IMR-90 (cell line): ENCODE results near the gene CIC. TPM values are rescaled to one million over a fixed set of nuclear protein-coding genes. Genes with fewer than 3 reads are reported as not detected.

Experiments used
- ATAC-seq: fragments of 200-7000 bp; cut with Tn5 transposase; 2 replicates; pipeline ENCODE4 v1.9.1; 2020; ENCODE audit warnings: low read depth, mild to moderate bottlenecking, moderate library complexity
- BruUV-seq: library from RNA; stranded (reverse); fragments of 400-500 nt; replicated peaks from 2 replicates; lab custom pipeline; 2021; lab: Mats Ljungman, UMichigan
- CTCF ChIA-PET: fragments of 300-600 bp; formaldehyde crosslinking; extraction: SDS; loops from one replicate; lab custom pipeline; 2021; ENCODE audit warnings: antibody characterized with exemption; lab: Yijun Ruan, JAX
- POLR2A ChIA-PET: fragments of 300-600 bp; sonication (Branson Sonifier 250); formaldehyde crosslinking; loops from one replicate; lab custom pipeline; 2022; ENCODE audit warnings: antibody characterized with exemption; ENCODE audit not compliant: unreplicated experiment; lab: Charles Lee
- DNase-seq: peaks from one replicate; pipeline ENCODE4 v3.0.0; 2013
- H2AFZ ChIP-seq: replicated peaks from 2 replicates; pipeline ENCODE3; 2013; ENCODE audit warnings: low read length, mild to moderate bottlenecking; ENCODE audit not compliant: poor library complexity
- H2AK5ac ChIP-seq: 2 replicates; pipeline ENCODE4 v1.6.1; 2013; ENCODE audit warnings: low read depth, low read length, inconsistent platforms
- H2AK9ac ChIP-seq: replicated peaks from 2 replicates; pipeline ENCODE3; 2013; ENCODE audit warnings: mild to moderate bottlenecking, low read depth, low read length, moderate library complexity; ENCODE audit not compliant: poor library complexity
- H2BK120ac ChIP-seq: 2 replicates; pipeline ENCODE4 v1.6.1; 2013; ENCODE audit warnings: low read depth, low read length, inconsistent platforms
- H2BK15ac ChIP-seq: 3 replicates; pipeline ENCODE4 v1.6.1; 2013; ENCODE audit warnings: low read depth, low read length, inconsistent platforms
- H2BK20ac ChIP-seq: 2 replicates; pipeline ENCODE4 v1.6.1; 2013; ENCODE audit warnings: low read depth, mild to moderate bottlenecking, inconsistent platforms, low read length, moderate library complexity
- H2BK5ac ChIP-seq: 2 replicates; pipeline ENCODE4 v1.6.1; 2013; ENCODE audit warnings: mild to moderate bottlenecking, low read depth, low read length, inconsistent platforms; ENCODE audit not compliant: poor library complexity, severe bottlenecking
- H3K14ac ChIP-seq: replicated peaks from 2 replicates; pipeline ENCODE4 v1.6.1; 2013; ENCODE audit warnings: low read depth, low read length, inconsistent platforms
- H3K18ac ChIP-seq: 2 replicates; pipeline ENCODE4 v1.6.1; 2013; ENCODE audit warnings: low read depth, low read length, control low read depth
- H3K23ac ChIP-seq: 2 replicates; pipeline ENCODE4 v1.6.1; 2013; ENCODE audit warnings: low read depth, low read length, inconsistent platforms
- H3K27ac ChIP-seq: 2 replicates; pipeline ENCODE4 v1.5.1; 2013; ENCODE audit warnings: mild to moderate bottlenecking, control low read depth, low read length; ENCODE audit not compliant: insufficient read depth
- H3K27me3 ChIP-seq: 2 replicates; pipeline ENCODE4 v1.6.1; 2013; ENCODE audit warnings: low read length; ENCODE audit not compliant: control insufficient read depth, insufficient read depth
- H3K36me3 ChIP-seq: 2 replicates; pipeline ENCODE4 v1.6.1; 2013; ENCODE audit warnings: low read length, mixed read lengths; ENCODE audit not compliant: control insufficient read depth, insufficient read depth
- H3K4ac ChIP-seq: 2 replicates; pipeline ENCODE4 v1.6.1; 2013; ENCODE audit warnings: low read depth, low read length, inconsistent platforms
- H3K4me1 ChIP-seq: 2 replicates; pipeline ENCODE4 v1.6.1; 2013; ENCODE audit warnings: low read length, mixed read lengths; ENCODE audit not compliant: control insufficient read depth, insufficient read depth
- H3K4me2 ChIP-seq: 2 replicates; pipeline ENCODE4 v1.6.1; 2013; ENCODE audit warnings: low read depth, mild to moderate bottlenecking, control low read depth, low read length, moderate library complexity
- H3K4me3 ChIP-seq: 2 replicates; pipeline ENCODE4 v1.5.1; 2013; ENCODE audit warnings: low read depth, mild to moderate bottlenecking, control low read depth, low read length, moderate library complexity; ENCODE audit not compliant: insufficient read depth
- H3K56ac ChIP-seq: 2 replicates; pipeline ENCODE4 v1.6.1; 2013; ENCODE audit warnings: low read length, inconsistent platforms; ENCODE audit not compliant: insufficient read depth; ENCODE audit errors: extremely low read depth
- H3K79me1 ChIP-seq, 2 experiments: 2 replicates each; pipeline ENCODE4 v1.6.1; 2013; ENCODE audit warnings: low read length in 2 of 2, inconsistent platforms in 1 of 2, low read depth in 1 of 2
- H3K9ac ChIP-seq: 2 replicates; pipeline ENCODE4 v1.6.1; 2013; ENCODE audit warnings: low read depth, low read length, control low read depth
- H3K9me1 ChIP-seq: 2 replicates; pipeline ENCODE4 v1.6.1; 2013; ENCODE audit warnings: low read length, inconsistent platforms; ENCODE audit not compliant: insufficient read depth
- H3K9me3 ChIP-seq: 2 replicates; pipeline ENCODE4 v1.6.1; 2013; ENCODE audit warnings: low read length; ENCODE audit not compliant: control insufficient read depth, insufficient read depth
- H4K20me1 ChIP-seq: 2 replicates; pipeline ENCODE4 v1.6.1; 2013; ENCODE audit warnings: low read length, inconsistent platforms; ENCODE audit not compliant: insufficient read depth
- H4K5ac ChIP-seq: 2 replicates; pipeline ENCODE4 v1.6.1; 2013; ENCODE audit warnings: mild to moderate bottlenecking, low read depth, low read length, control low read depth
- H4K8ac ChIP-seq, 2 experiments: 2 replicates each; pipeline ENCODE4 v1.6.1; 2013; ENCODE audit warnings: low read depth in 2 of 2, low read length in 2 of 2, control low read depth in 1 of 2, inconsistent platforms in 1 of 2
- H4K91ac ChIP-seq: 2 replicates; pipeline ENCODE4 v1.6.1; 2013; ENCODE audit warnings: low read depth, low read length, inconsistent platforms; ENCODE audit not compliant: insufficient read depth
- BHLHE40 ChIP-seq: fragments of 150-350 bp; IDR thresholded peaks from 2 replicates; pipeline ENCODE4 v1.6.1; 2016; ENCODE audit warnings: mild to moderate bottlenecking, low read depth, low read length
- CHD1 ChIP-seq: IDR thresholded peaks from 2 replicates; pipeline ENCODE4 v1.6.1; 2012; ENCODE audit warnings: low read depth, low read length, improper control_type of control experiment
- CTCF ChIP-seq: conservative IDR thresholded peaks from 2 replicates; pipeline ENCODE4 v1.5.1; 2012; ENCODE audit warnings: mild to moderate bottlenecking, low read depth, low read length, improper control_type of control experiment
- MAFK ChIP-seq: IDR thresholded peaks from 2 replicates; pipeline ENCODE4 v1.6.1; 2012; ENCODE audit warnings: low read depth, low read length, improper control_type of control experiment
- MAZ ChIP-seq: IDR thresholded peaks from 2 replicates; pipeline ENCODE4 v1.6.1; 2012; ENCODE audit warnings: low read depth, mild to moderate bottlenecking, low read length, improper control_type of control experiment, moderate library complexity, borderline replicate concordance
- MXI1 ChIP-seq: IDR thresholded peaks from 2 replicates; pipeline ENCODE4 v1.6.1; 2012; ENCODE audit warnings: low read depth, mild to moderate bottlenecking, low read length, moderate library complexity, borderline replicate concordance
- POLR2A ChIP-seq: IDR thresholded peaks from 2 replicates; pipeline ENCODE4 v1.6.1; 2012; ENCODE audit warnings: mild to moderate bottlenecking, low read depth, low read length
- RAD21 ChIP-seq: IDR thresholded peaks from 2 replicates; pipeline ENCODE4 v1.6.1; 2012; ENCODE audit warnings: low read length, improper control_type of control experiment
- RCOR1 ChIP-seq: IDR thresholded peaks from 2 replicates; pipeline ENCODE4 v1.6.1; 2012; ENCODE audit warnings: mild to moderate bottlenecking, low read length, improper control_type of control experiment; ENCODE audit not compliant: insufficient replicate concordance
- RFX5 ChIP-seq: IDR thresholded peaks from 2 replicates; pipeline ENCODE4 v1.8.0; 2012; ENCODE audit warnings: low read depth, mild to moderate bottlenecking, low read length, moderate library complexity
- SMC3 ChIP-seq: fragments of 150-350 bp; IDR thresholded peaks from 2 replicates; pipeline ENCODE4 v1.6.1; 2016; ENCODE audit warnings: low read depth, mild to moderate bottlenecking, antibody characterized with exemption, low read length, moderate library complexity
- USF2 ChIP-seq: fragments of 150-350 bp; IDR thresholded peaks from 2 replicates; pipeline ENCODE4 v1.6.1; 2017; ENCODE audit warnings: mild to moderate bottlenecking, antibody characterized with exemption, low read length, low read depth
- whole genome bisulfite sequencing, 2 experiments: methylation state at CpG; one replicate each; pipeline versions ENCODE4 v1.1.5 to v1.1.7; 2013; ENCODE audit warnings: missing lambda C conversion rate in 2 of 2; ENCODE audit not compliant: insufficient read length in 1 of 2; ENCODE audit errors: extremely low coverage in 2 of 2; 5-methylcytosine and 5-hydroxymethylcytosine counted together
- dilution Hi-C: fragments of 300-500 bp; cut with HindIII; formaldehyde crosslinking; loops from one replicate; pipeline ENCODE4 v1.14.3; 2018; ENCODE audit warnings: low sequenced_read_pairs; ENCODE audit not compliant: unreplicated experiment
- in situ Hi-C: fragments of 300-500 bp; cut with MboI; formaldehyde crosslinking; loops from 3 replicates; pipeline ENCODE4 v1.14.3; 2019; ENCODE audit warnings: low sequenced_read_pairs, inconsistent platforms, mixed read lengths
- intact Hi-C: fragments of 100-400 bp; cut with micrococcal nuclease; formaldehyde crosslinking; loops from 2 replicates; pipeline ENCODE4 v1.10.0; 2022
- polyA plus RNA-seq, 3 experiments: library from polyadenylated mRNA; depleted of rRNA; stranded (reverse); fragments of >200 nt; gene quantifications; 2 replicates each; pipeline ENCODE4 v1.2.3, GENCODE V29; 2012; ENCODE audit warnings: low replicate concordance in 1 of 3
- total RNA-seq: library from RNA; depleted of rRNA; stranded (reverse); fragments of >200 nt; gene quantifications from 2 replicates; pipeline ENCODE4 v1.2.3, GENCODE V29; 2012

The CIC gene
- total and polyA plus RNA-seq, 2 of the 4 experiments (the other 2 are of a cell fraction), result 1.8 to 23.2 TPM

GRCh38 chr19:42244347-42245220 is 24.5 kb upstream of the CIC start (continued):
- TF ChIP-seq SMC3 (peak; percentile 52), USF2 (peak; percentile 94)

GRCh38 chr19:42245231-42245630 is 23.8 kb upstream of the CIC start:
- no peak overlapping the region for H3K14ac ChIP-seq
- H3K4me2 ChIP-seq, result no peak overlapping the region
- H2AK9ac ChIP-seq, result peak overlapping the region; percentile 90
- H2AFZ ChIP-seq, result peak overlapping the region; percentile 92
- 0 out of 2 replicates have a peak overlapping the region, but pooled peaks have one; percentile 13 for H3K23ac ChIP-seq
- POLR2A ChIA-PET, result no interaction called here
- H2BK5ac ChIP-seq, result peak overlapping the region; percentile 12
- 0 out of 2 replicates have a peak overlapping the region, but pooled peaks have one; percentile 3 for H4K5ac ChIP-seq
- in situ Hi-C loops (no loop called here), intact Hi-C loops (no loop called here), dilution Hi-C loops (no loop called here)
- H2AK5ac ChIP-seq, result peak overlapping the region; percentile 76
- no peak for DNase-seq
- peaks cover 8% of the 10 kb centered on the region for H3K4me1 ChIP-seq
- no peaks in the 10 kb centered on the region for H3K27me3 ChIP-seq
- no peak overlapping the region for H2BK20ac ChIP-seq
- peaks cover 23% of the 10 kb centered on the region for H4K20me1 ChIP-seq
- no peaks in the 10 kb centered on the region; the same call in 1 of the 2 replicates for H3K9me1 ChIP-seq
- peak overlapping the region; percentile 2; the same call in 1 of the 3 replicates for H2BK15ac ChIP-seq
- CTCF ChIA-PET, result interaction anchor here (0.9 to 5.0 kb wide), 2 partner anchors 25 to 34 kb away, joined by 3 to 29 read pairs; no protein-coding TSS in a partner anchor
- no peak overlapping the region for H4K91ac ChIP-seq
- no peak overlapping the region for H3K18ac ChIP-seq
- 0 out of 2 replicates have a peak overlapping the region, but pooled peaks have one; percentile 12 for H3K9ac ChIP-seq
- no peak overlapping the region for H2BK120ac ChIP-seq
- peaks cover 11 to 57% of the 10 kb centered on the region in 2 experiments for H3K79me1 ChIP-seq
- ATAC-seq, result no peak
- peak overlapping the region; percentile 29 for H3K27ac ChIP-seq
- BruUV-seq, result no TSS peak
- TF ChIP-seq CTCF (no peak), MAFK (no peak), RFX5 (no peak), MXI1 (no peak), RAD21 (no peak), MAZ (no peak), RCOR1 (no peak), BHLHE40 (no peak), POLR2A (no peak), CHD1 (no peak), SMC3 (no peak)
- no CpG with 5 or more reads among the region's 10 CpGs for WGBS, 2 experiments
- H3K9me3 ChIP-seq, result no peaks in the 10 kb centered on the region
- H4K8ac ChIP-seq, result peak overlapping the region; percentile 27 to 36; a peak in 3 of 4 replicates
- H3K4me3 ChIP-seq, result no peak overlapping the region
- H3K36me3 ChIP-seq, result peaks cover 15% of the 10 kb centered on the region
- no peak overlapping the region for H3K56ac ChIP-seq
- peak overlapping the region; percentile 47; the same call in 1 of the 2 replicates for H3K4ac ChIP-seq
